Spinal cord (tissue), 10 donors: ENCODE results near the gene CASP8. TPM values are rescaled to one million over a fixed set of nuclear protein-coding genes. Genes with fewer than 3 reads are reported as not detected.

Experiments
- DNase-seq, 6 donors: peaks; one replicate each; pipeline versions ENCODE4 v3.0.0 to v3.0.0-alpha.2; 2013 to 2015; ENCODE audit warnings: low spot score in 6 of 6, low read depth in 4 of 6
- H3K27ac ChIP-seq: one replicate; pipeline ENCODE4 v1.5.1; 2013; ENCODE audit warnings: low read depth, low read length, control low read depth
- H3K27me3 ChIP-seq: one replicate; pipeline ENCODE4 v1.6.1; 2013; ENCODE audit warnings: low read length; ENCODE audit not compliant: control insufficient read depth, insufficient read depth
- H3K36me3 ChIP-seq: one replicate; pipeline ENCODE4 v1.6.1; 2013; ENCODE audit warnings: low read length; ENCODE audit not compliant: control insufficient read depth, insufficient read depth
- H3K4me1 ChIP-seq: one replicate; pipeline ENCODE4 v1.6.1; 2013; ENCODE audit warnings: low read length; ENCODE audit not compliant: control insufficient read depth, insufficient read depth
- H3K4me3 ChIP-seq: one replicate; pipeline ENCODE4 v1.5.1; 2013; ENCODE audit warnings: low read depth, low read length, control low read depth
- H3K9me3 ChIP-seq: one replicate; pipeline ENCODE4 v1.6.1; 2013; ENCODE audit warnings: low read length; ENCODE audit not compliant: control insufficient read depth, insufficient read depth
- WGBS: methylation state at CpG from one replicate; pipeline ENCODE4 v1.1.5; 2013; ENCODE audit warnings: missing lambda C conversion rate; ENCODE audit not compliant: insufficient coverage; 5-methylcytosine and 5-hydroxymethylcytosine counted together
- polyA plus RNA-seq, 2 donors: library from polyadenylated mRNA; unstranded; fragments of 120-200 nt; gene quantifications; one replicate each; pipeline ENCODE4 v1.2.1, GENCODE V29; 2013; ENCODE audit not compliant: insufficient read length in 2 of 2
- total RNA-seq, 2 donors: library from RNA; depleted of rRNA in 1 of 2; stranded (reverse); fragments of 120-200 nt in 1 of 2; fragments of >200 nt in 1 of 2; gene quantifications; one replicate each; pipeline versions ENCODE4 v1.2.3 to v1.2.4, GENCODE V29; 2013 to 2014
- donor health status: healthy.

Gene CASP8
- total and polyA plus RNA-seq, 4 donors = 5.1 to 17.1 (median 9.0) TPM

DNA sequence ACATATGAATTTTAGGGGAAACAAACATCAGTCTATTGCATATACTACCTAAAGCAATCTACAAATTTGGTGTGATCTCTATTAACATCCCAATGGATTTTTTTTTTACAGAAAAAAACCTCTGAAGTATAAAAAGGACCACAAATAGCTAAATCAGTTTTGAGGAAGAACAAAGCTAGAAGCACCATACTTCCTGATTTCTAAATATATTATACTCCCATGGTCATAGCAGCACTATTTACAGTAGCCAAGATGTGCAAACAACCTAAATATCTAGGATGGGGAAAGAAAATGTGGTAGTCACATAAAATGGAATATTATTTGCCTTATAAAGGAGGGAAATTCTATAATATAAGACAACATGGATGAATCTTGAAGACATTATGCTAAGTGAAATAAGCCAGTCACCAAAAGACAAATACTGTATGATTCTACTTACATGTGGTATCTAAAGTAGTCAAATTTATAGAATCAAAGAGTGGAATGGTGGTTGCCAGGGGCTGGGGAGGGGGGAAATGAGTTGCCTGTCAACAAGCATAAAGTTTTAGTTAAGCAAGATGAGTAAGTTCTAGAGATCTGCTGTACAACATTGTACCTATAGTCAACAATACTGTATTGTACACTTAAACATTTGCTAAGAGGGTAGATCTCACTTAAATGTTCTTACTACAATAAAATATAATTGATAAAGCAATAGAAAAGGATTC is 17.6 kb upstream of the CASP8 start:
- no peaks in the 10 kb centered on the region for H3K9me3 ChIP-seq
- no peaks in the 10 kb centered on the region for H3K36me3 ChIP-seq
- H3K4me3 ChIP-seq = no peak overlapping the region
- H3K4me1 ChIP-seq = no peaks in the 10 kb centered on the region
- no peak for DNase-seq
- no peaks in the 10 kb centered on the region for H3K27me3 ChIP-seq
- H3K27ac ChIP-seq = no peak overlapping the region

DNA sequence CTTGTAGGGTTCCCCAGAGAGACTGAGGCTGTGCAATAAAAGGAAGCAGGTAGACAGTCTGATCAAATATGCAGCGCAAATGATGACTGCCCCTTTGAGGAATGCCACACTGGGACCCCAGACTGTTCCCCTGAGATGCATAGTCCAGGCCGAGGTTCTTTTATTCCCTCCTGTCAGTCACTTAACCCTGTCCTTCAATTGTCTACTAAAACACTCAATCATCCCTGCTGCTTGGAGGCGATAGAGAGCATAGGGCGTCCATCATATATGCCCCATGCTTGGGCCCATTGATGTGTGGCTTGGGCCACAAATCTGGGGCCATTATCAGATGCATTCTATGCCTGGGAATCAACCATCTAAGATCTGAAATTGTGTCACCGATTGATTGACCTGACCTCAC is 15.5 kb upstream of the CASP8 start:
- 91% methylated on average over 4 of the region's 5 CpGs for WGBS
- H3K4me1 ChIP-seq = no peaks in the 10 kb centered on the region
- no peak overlapping the region for H3K27ac ChIP-seq
- no peak overlapping the region for H3K4me3 ChIP-seq
- no peaks in the 10 kb centered on the region for H3K9me3 ChIP-seq
- no peak for DNase-seq
- no peaks in the 10 kb centered on the region for H3K27me3 ChIP-seq
- H3K36me3 ChIP-seq = no peaks in the 10 kb centered on the region

DNA sequence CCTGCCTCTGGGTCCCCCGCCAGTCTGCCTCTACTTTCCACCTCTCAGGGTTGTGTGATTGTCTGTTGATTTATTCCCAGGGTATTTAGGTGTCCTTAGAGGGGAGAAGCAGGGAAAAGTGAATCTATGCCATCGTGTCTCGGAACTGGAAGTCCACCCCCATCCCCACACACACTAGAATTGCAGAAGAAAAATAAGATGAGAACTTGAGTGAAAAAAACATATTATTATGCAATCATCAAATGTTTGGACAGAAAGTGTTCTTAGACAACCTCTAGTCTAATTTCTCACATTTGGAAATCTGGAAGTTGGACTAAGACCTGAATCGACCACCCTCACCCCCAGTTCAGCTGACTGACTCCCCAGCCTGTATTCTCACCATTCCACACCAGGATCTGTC is 14.1 kb upstream of the CASP8 start:
- no peaks in the 10 kb centered on the region for H3K9me3 ChIP-seq
- H3K27me3 ChIP-seq = no peaks in the 10 kb centered on the region
- H3K36me3 ChIP-seq = no peaks in the 10 kb centered on the region
- 90% methylated on average over 1 of the region's 4 CpGs for WGBS
- H3K4me1 ChIP-seq = no peaks in the 10 kb centered on the region
- DNase-seq = no peak
- H3K4me3 ChIP-seq = no peak overlapping the region
- H3K27ac ChIP-seq = no peak overlapping the region

DNA sequence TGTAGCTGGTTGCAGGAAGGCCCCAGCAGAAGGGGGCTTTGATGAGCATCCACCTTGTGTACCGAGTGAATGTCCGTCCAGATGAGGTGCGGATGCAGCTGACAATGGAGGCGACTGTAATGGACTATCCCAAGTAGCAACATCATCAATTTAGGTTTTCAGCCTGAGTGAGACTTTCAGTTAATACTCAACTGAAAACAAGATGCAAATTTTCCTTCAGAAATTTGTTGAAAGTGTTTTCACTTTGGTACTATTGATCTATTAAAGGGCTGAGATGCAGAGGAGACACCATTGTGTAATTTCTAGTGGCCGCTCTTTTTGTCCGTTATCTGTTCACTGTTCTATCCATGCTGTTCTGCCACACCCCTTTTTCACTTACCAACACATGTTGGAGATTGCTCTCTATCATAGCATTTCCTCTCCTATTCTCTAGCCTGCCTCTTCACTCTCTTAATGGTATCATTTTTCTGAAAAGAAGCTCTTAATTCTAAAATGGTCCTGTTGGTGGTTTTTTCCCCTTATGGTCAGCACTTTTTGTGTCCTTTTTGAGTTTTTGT is 12.0 kb upstream of the CASP8 start:
- Histone ChIP-seq H3K27me3 (no peaks in the 10 kb centered on the region), H3K4me3 (no peak overlapping the region), H3K9me3 (no peaks in the 10 kb centered on the region), H3K4me1 (no peaks in the 10 kb centered on the region), H3K36me3 (no peaks in the 10 kb centered on the region), H3K27ac (no peak overlapping the region)
- 97% methylated on average over 6 of the region's 6 CpGs for WGBS
- DNase-seq = no peak

DNA sequence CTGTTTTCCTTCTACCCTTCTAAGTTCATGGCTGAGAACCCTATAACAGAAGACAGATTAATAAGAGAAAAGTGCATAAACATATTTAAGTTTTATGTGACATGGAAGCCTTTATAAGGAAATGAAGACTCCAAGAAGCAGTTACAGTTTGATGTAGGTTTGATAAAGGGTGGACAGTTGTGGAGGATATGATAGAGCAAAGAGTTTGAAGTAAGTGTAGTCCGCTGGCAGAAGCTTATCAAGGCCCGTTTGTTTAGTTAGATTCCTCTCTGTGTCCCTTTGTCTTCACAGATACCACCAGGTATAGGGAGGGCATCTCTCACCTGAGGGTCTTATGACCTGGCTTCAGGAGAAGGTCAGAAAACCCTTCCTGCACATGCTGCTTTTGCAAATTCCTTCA is 10.4 kb upstream of the CASP8 start:
- no CpG with 5 or more reads among the region's 2 CpGs for WGBS

DNA sequence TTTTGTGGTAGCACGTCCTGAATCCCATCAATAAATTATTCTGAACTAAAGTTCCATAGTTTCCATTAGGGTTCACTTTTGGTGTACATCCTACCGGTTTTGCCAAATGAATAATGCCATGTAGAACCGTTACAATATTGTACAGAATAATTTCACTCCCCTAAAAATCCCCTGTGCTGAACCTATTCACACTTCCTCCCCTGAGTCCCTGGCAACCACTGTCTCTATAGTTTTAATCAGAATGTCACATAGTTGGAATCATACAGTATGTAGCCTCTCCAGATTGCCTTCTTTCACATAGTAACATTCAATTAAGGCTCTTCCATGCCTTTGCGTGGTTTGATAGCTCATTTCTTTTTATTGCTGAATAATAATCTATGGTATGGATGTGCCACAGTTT is 9.6 kb upstream of the CASP8 start:
- no peaks in the 10 kb centered on the region for H3K9me3 ChIP-seq
- no peaks in the 10 kb centered on the region for H3K4me1 ChIP-seq
- no peaks in the 10 kb centered on the region for H3K36me3 ChIP-seq
- no CpG with 5 or more reads among the region's 4 CpGs for WGBS
- no peak overlapping the region for H3K4me3 ChIP-seq
- no peaks in the 10 kb centered on the region for H3K27me3 ChIP-seq
- DNase-seq = no peak
- no peak overlapping the region for H3K27ac ChIP-seq

More for the DNA sequence above, 10.4 kb upstream of the CASP8 start:
- Histone ChIP-seq H3K9me3 (no peaks in the 10 kb centered on the region), H3K4me3 (no peak overlapping the region), H3K4me1 (no peaks in the 10 kb centered on the region), H3K27me3 (no peaks in the 10 kb centered on the region), H3K36me3 (no peaks in the 10 kb centered on the region), H3K27ac (no peak overlapping the region)
- no peak for DNase-seq

DNA sequence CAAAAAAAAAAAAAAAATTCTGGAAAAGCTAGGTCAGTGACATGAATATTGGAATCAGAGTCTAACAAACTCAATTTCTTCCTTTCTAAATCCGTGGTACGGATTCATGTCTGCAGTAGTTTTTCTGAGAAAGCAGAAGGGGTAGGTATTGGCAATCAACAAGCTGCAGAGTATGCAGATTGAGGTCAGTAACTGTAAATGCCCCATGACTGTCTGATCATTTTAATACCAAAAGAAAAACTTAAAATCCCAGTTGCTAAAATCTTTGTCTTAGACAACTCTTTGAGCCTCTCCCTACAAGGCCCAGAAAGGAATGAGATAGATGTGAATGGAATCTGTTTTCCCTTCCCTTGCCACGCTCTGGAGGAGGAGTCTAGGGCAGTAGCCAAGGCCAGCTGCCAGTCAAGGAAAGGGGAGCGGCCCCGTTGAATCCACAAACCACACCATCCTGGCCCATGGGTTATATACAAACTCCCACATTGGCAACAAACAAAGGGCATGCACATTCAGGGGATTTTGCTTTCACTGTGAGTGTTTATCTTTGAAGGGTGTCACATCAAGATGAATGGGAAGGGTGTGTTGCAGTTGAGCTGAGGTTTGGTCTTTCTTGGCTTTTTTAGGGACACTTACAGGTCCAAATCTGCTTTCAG is 6.1 kb upstream of the CASP8 start:
- Histone ChIP-seq H3K9me3 (no peaks in the 10 kb centered on the region), H3K27me3 (no peaks in the 10 kb centered on the region), H3K36me3 (no peaks in the 10 kb centered on the region), H3K4me3 (no peak overlapping the region), H3K4me1 (peaks cover 7% of the 10 kb centered on the region), H3K27ac (no peak overlapping the region)
- no peak for DNase-seq
- WGBS = no CpG with 5 or more reads among the region's 5 CpGs

DNA sequence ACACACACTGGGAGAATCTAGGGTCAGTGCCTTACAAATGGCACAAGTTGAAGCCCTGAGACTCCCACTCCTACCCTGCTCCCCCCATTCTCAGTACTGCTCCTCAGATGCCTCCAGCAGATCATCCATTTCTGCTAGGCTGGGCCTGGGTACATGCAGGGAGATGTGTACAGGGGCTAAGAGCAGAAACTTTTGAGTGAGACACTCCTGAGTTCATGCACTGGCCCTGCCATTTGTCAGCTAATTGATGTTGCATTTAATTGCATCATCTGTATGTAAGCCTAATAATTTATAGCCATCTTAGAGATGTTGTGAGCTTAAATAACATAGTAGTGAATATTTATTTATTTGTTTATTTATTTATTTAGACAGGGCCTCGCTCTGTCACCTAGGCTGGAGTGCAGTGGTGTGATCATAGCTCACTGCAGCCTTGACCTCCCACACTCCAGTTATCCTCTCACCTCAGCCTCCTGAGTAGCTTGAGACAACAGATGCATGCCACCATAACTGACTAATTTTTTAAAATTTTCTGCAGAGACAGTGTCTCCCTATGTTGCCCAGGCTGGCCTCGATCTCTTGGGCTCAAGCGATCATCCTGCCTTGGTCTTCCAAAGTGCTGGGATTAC is 4.8 kb upstream of the CASP8 start:
- no peak overlapping the region for H3K4me3 ChIP-seq
- 100% methylated on average over 2 of the region's 3 CpGs for WGBS
- H3K27me3 ChIP-seq = no peaks in the 10 kb centered on the region
- no peaks in the 10 kb centered on the region for H3K9me3 ChIP-seq
- no peak for DNase-seq
- H3K36me3 ChIP-seq = no peaks in the 10 kb centered on the region
- peaks cover 7% of the 10 kb centered on the region for H3K4me1 ChIP-seq
- no peak overlapping the region for H3K27ac ChIP-seq

DNA sequence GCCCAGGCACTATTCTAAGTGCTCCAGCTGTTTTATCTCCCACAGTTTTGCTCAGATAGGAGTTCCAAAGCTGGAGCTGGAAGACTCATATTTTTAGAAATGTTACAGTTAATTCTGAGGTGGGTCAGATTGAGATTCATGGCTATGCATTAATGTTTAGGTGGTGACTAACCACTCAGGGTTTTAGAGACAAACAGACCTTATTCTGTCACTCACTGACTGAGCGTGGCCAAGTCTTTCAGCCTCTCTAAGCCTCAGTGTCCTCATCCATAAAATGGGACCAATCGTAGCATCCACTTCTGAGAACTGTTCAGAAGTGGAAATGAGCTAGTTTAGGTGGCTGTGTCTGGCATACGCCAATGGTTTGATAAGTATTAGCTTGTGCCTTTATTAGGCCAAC is 4.3 kb upstream of the CASP8 start:
- no peak for DNase-seq
- H3K9me3 ChIP-seq = no peaks in the 10 kb centered on the region
- no peaks in the 10 kb centered on the region for H3K36me3 ChIP-seq
- H3K27me3 ChIP-seq = no peaks in the 10 kb centered on the region
- H3K4me1 ChIP-seq = peaks cover 7% of the 10 kb centered on the region
- no peak overlapping the region for H3K4me3 ChIP-seq
- H3K27ac ChIP-seq = no peak overlapping the region
- no CpG with 5 or more reads among the region's 3 CpGs for WGBS
